Hepatocyte (in vitro differentiated cells): Measurements from ENCODE around the gene TSR3.

Experiments used
- CTCF ChIP-seq: fragments of 200-600 bp; sonication (generic); IDR thresholded peaks from 2 replicates; pipeline ENCODE4 v1.5.1; 2016; ENCODE audit warnings: antibody characterized with exemption, mild to moderate bottlenecking; ENCODE audit not compliant: poor library complexity
- EZH2 ChIP-seq: fragments of 200-600 bp; sonication (generic); IDR thresholded peaks from 2 replicates; pipeline ENCODE4 v1.6.1; 2016; ENCODE audit warnings: antibody characterized with exemption, mild to moderate bottlenecking, borderline replicate concordance
- EZH2phosphoT487 ChIP-seq: fragments of 200-600 bp; sonication (generic); IDR thresholded peaks from one replicate; pipeline ENCODE4 v1.6.1; 2018; ENCODE audit warnings: antibody characterized with exemption, mild to moderate bottlenecking, low read depth, moderate library complexity; ENCODE audit not compliant: unreplicated experiment, severe bottlenecking

- TF ChIP-seq CTCF (no peak), EZH2 (no peak), EZH2phosphoT487 (no peak)
Observed at GRCh38 chr16:1301562-1301961, 50.1 kb downstream of the TSR3 start.
